ENCODE measurements around the gene FBXW12.

GRCh38 chr3:48420561-48420960 is 48.5 kb downstream of the FBXW12 start:
- no peak for TF ChIP-seq EZH2phosphoT487 (conservative IDR thresholded peaks at IDR 0.05; ENCODE audit: low read length)
- TF ChIP-seq, protein P1, sequence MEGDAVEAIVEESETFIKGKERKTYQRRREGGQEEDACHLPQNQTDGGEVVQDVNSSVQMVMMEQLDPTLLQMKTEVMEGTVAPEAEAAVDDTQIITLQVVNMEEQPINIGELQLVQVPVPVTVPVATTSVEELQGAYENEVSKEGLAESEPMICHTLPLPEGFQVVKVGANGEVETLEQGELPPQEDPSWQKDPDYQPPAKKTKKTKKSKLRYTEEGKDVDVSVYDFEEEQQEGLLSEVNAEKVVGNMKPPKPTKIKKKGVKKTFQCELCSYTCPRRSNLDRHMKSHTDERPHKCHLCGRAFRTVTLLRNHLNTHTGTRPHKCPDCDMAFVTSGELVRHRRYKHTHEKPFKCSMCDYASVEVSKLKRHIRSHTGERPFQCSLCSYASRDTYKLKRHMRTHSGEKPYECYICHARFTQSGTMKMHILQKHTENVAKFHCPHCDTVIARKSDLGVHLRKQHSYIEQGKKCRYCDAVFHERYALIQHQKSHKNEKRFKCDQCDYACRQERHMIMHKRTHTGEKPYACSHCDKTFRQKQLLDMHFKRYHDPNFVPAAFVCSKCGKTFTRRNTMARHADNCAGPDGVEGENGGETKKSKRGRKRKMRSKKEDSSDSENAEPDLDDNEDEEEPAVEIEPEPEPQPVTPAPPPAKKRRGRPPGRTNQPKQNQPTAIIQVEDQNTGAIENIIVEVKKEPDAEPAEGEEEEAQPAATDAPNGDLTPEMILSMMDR (IDR thresholded peaks at IDR 0.05; ENCODE audit: insufficient read depth, low read length, poor library complexity, severe bottlenecking) = no peak

Measured in SU-DHL-6 (cell line).